Neuronal stem cell (in vitro differentiated cells): Measurements from ENCODE around the gene SORCS2.

Experiments
- DNase-seq: peaks from one replicate; pipeline ENCODE4 v3.0.0-alpha.2; 2013; ENCODE audit warnings: low spot score
- H2AFZ ChIP-seq: one replicate; pipeline ENCODE4 v1.6.1; 2013; ENCODE audit warnings: mild to moderate bottlenecking, low read length, inconsistent platforms
- H2AK5ac ChIP-seq: 2 replicates; pipeline ENCODE4 v1.6.1; 2013; ENCODE audit warnings: low read depth, mild to moderate bottlenecking, inconsistent platforms, low read length, moderate library complexity, mixed read lengths
- H2BK120ac ChIP-seq: 2 replicates; pipeline ENCODE4 v1.6.1; 2013; ENCODE audit warnings: low read depth, mild to moderate bottlenecking, inconsistent platforms, low read length, moderate library complexity, mixed read lengths
- H2BK12ac ChIP-seq: one replicate; pipeline ENCODE4 v1.6.1; 2013; ENCODE audit warnings: low read length, inconsistent platforms
- H2BK15ac ChIP-seq: 2 replicates; pipeline ENCODE4 v1.6.1; 2013; ENCODE audit warnings: mild to moderate bottlenecking, low read length, inconsistent platforms, mixed read lengths
- H2BK5ac ChIP-seq: one replicate; pipeline ENCODE4 v1.6.1; 2013; ENCODE audit warnings: inconsistent platforms, mild to moderate bottlenecking, low read length, moderate library complexity
- H3K14ac ChIP-seq: one replicate; pipeline ENCODE4 v1.6.1; 2013; ENCODE audit warnings: low read length, inconsistent platforms
- H3K18ac ChIP-seq: 2 replicates; pipeline ENCODE4 v1.6.1; 2013; ENCODE audit warnings: low read length, inconsistent platforms
- H3K23ac ChIP-seq: 2 replicates; pipeline ENCODE4 v1.6.1; 2013; ENCODE audit warnings: low read depth, mild to moderate bottlenecking, mixed read lengths, low read length, inconsistent platforms; ENCODE audit not compliant: poor library complexity
- H3K27ac ChIP-seq: replicated peaks from 3 replicates; pipeline ENCODE4 v1.5.1; 2013; ENCODE audit warnings: low read length, inconsistent platforms
- H3K27me3 ChIP-seq, 3 experiments: 2 replicates each; pipeline ENCODE4 v1.6.1; 2013; ENCODE audit warnings: low read length in 3 of 3, mild to moderate bottlenecking in 2 of 3, inconsistent platforms in 1 of 3, low read depth in 1 of 3, mixed read lengths in 1 of 3, moderate library complexity in 1 of 3; ENCODE audit not compliant: control insufficient read depth in 3 of 3, insufficient read depth in 3 of 3
- H3K36me3 ChIP-seq, 2 donors: replicated peaks in 1 of 2; 2 replicates each; pipeline ENCODE4 v1.6.1; 2013; ENCODE audit warnings: low read length in 2 of 2; ENCODE audit not compliant: control insufficient read depth in 2 of 2, insufficient read depth in 2 of 2
- H3K4ac ChIP-seq: 2 replicates; pipeline ENCODE4 v1.6.1; 2013; ENCODE audit warnings: inconsistent platforms, mild to moderate bottlenecking, low read length, moderate library complexity
- H3K4me1 ChIP-seq, 2 donors: 1 replicate in 1 of 2; 2 replicates in 1 of 2; pipeline ENCODE4 v1.6.1; 2013; ENCODE audit warnings: low read length in 2 of 2, low read depth in 1 of 2; ENCODE audit not compliant: control insufficient read depth in 2 of 2, insufficient read depth in 1 of 2
- H3K4me2 ChIP-seq: one replicate; pipeline ENCODE4 v1.6.1; 2013; ENCODE audit warnings: mild to moderate bottlenecking, low read length, inconsistent platforms; ENCODE audit not compliant: insufficient read depth, poor library complexity, severe bottlenecking
- H3K4me3 ChIP-seq, 2 donors: 2 replicates each; pipeline ENCODE4 v1.5.1; 2013; ENCODE audit warnings: low read length in 2 of 2, mild to moderate bottlenecking in 2 of 2, inconsistent platforms in 1 of 2, moderate library complexity in 1 of 2
- H3K79me1 ChIP-seq: one replicate; pipeline ENCODE4 v1.6.1; 2013; ENCODE audit warnings: low read depth, mild to moderate bottlenecking, inconsistent platforms, low read length, moderate library complexity
- H3K9ac ChIP-seq: one replicate; pipeline ENCODE4 v1.6.1; 2013; ENCODE audit warnings: mild to moderate bottlenecking, low read depth, low read length, inconsistent platforms; ENCODE audit not compliant: poor library complexity
- H3K9me3 ChIP-seq, 2 donors: replicated peaks in 1 of 2; 2 replicates each; pipeline versions ENCODE3 to v1.6.1; 2013; ENCODE audit warnings: low read length in 2 of 2, mild to moderate bottlenecking in 2 of 2, inconsistent platforms in 1 of 2, low read depth in 1 of 2, mixed read lengths in 1 of 2, moderate library complexity in 1 of 2; ENCODE audit not compliant: control insufficient read depth in 2 of 2, insufficient read depth in 1 of 2
- H4K8ac ChIP-seq: one replicate; pipeline ENCODE4 v1.6.1; 2013; ENCODE audit warnings: low read depth, mild to moderate bottlenecking, inconsistent platforms, low read length, moderate library complexity
- H4K91ac ChIP-seq: one replicate; pipeline ENCODE4 v1.6.1; 2013; ENCODE audit warnings: low read length, low read depth, mild to moderate bottlenecking, inconsistent platforms; ENCODE audit not compliant: poor library complexity
- WGBS, 2 donors: extraction: QIAGEN DNeasy Blood & Tissue Kit; methylation state at CpG; one replicate each; pipeline ENCODE4 v1.1.7; 2013; ENCODE audit warnings: missing lambda C conversion rate in 2 of 2, mixed read lengths in 1 of 2; ENCODE audit not compliant: insufficient read length in 2 of 2, insufficient replicate concordance in 1 of 2; ENCODE audit errors: extremely low coverage in 2 of 2; 5-methylcytosine and 5-hydroxymethylcytosine counted together

SORCS2 gene

GRCh38 chr4:7714176-7714575 is 521.8 kb downstream of the SORCS2 start:
- Histone ChIP-seq H3K27me3 (peaks cover 0 to 19% (median 2%) of the 10 kb centered on the region in 3 experiments), H2BK5ac (no peak overlapping the region), H2AFZ (no peak overlapping the region), H3K27ac (no peak overlapping the region), H3K4me3 (no peak overlapping the region), H3K36me3 (no peaks in the 10 kb centered on the region), H3K4me2 (no peak overlapping the region), H2BK120ac (no peak overlapping the region), H2BK15ac (no peak overlapping the region), H4K91ac (no peak overlapping the region), H3K23ac (peak overlapping the region; percentile 14), H3K79me1 (no peaks in the 10 kb centered on the region), H3K9me3 (no peaks in the 10 kb centered on the region), H3K9ac (no peak overlapping the region), H3K14ac (no peak overlapping the region), H4K8ac (no peak overlapping the region), H2AK5ac (peak overlapping the region; percentile 67), H2BK12ac (no peak overlapping the region), H3K4ac (no peak overlapping the region), H3K4me1 (peaks cover 0 to 11% of the 10 kb centered on the region in 2 donors), H3K18ac (no peak overlapping the region)
- no CpG with 5 or more reads among the region's 20 CpGs for WGBS, 2 donors
- no peak for DNase-seq

GRCh38 chr4:7714738-7715137 is 522.4 kb downstream of the SORCS2 start:
- no CpG with 5 or more reads among the region's 1 CpG for WGBS, 2 donors
- Histone ChIP-seq H4K91ac (no peak overlapping the region), H3K36me3 (no peaks in the 10 kb centered on the region), H3K79me1 (no peaks in the 10 kb centered on the region), H2AFZ (no peak overlapping the region), H4K8ac (peak overlapping the region; percentile 45), H3K23ac (no peak overlapping the region), H2BK5ac (no peak overlapping the region), H3K18ac (no peak overlapping the region), H2AK5ac (peak overlapping the region; percentile 67), H3K4me3 (no peak overlapping the region), H3K9ac (no peak overlapping the region), H3K27me3 (peaks cover 0 to 19% (median 5%) of the 10 kb centered on the region in 3 experiments), H2BK15ac (no peak overlapping the region), H3K4ac (no peak overlapping the region), H3K4me2 (no peak overlapping the region), H2BK12ac (no peak overlapping the region), H3K14ac (no peak overlapping the region), H3K27ac (no peak overlapping the region), H3K9me3 (no peaks in the 10 kb centered on the region), H2BK120ac (no peak overlapping the region), H3K4me1 (peaks cover 0 to 9% of the 10 kb centered on the region in 2 donors)
- DNase-seq, result no peak

GRCh38 chr4:7715271-7716009 is 523.1 kb downstream of the SORCS2 start:
- H3K27ac ChIP-seq, result no peak overlapping the region
- no peak overlapping the region for H3K14ac ChIP-seq
- H2BK120ac ChIP-seq, result no peak overlapping the region
- H3K4me1 ChIP-seq, result peaks cover 0 to 9% of the 10 kb centered on the region in 2 donors
- H3K79me1 ChIP-seq, result no peaks in the 10 kb centered on the region
- no peaks in the 10 kb centered on the region for H3K36me3 ChIP-seq
- H3K23ac ChIP-seq, result no peak overlapping the region
- H3K4me3 ChIP-seq, result no peak overlapping the region
- H3K27me3 ChIP-seq, result peaks cover 0 to 22% (median 7%) of the 10 kb centered on the region in 3 experiments
- H2AK5ac ChIP-seq, result peak overlapping the region; percentile 67
- WGBS, 2 donors, result no CpG with 5 or more reads among the region's 11 CpGs
- H4K91ac ChIP-seq, result no peak overlapping the region
- no peak overlapping the region for H2BK15ac ChIP-seq
- peak overlapping the region; percentile 53 for H3K18ac ChIP-seq
- no peaks in the 10 kb centered on the region for H3K9me3 ChIP-seq
- H2AFZ ChIP-seq, result no peak overlapping the region
- no peak overlapping the region for H3K4ac ChIP-seq
- H3K9ac ChIP-seq, result peak overlapping the region; percentile 32
- no peak overlapping the region for H2BK5ac ChIP-seq
- H4K8ac ChIP-seq, result no peak overlapping the region
- no peak overlapping the region for H2BK12ac ChIP-seq
- DNase-seq, result no peak
- no peak overlapping the region for H3K4me2 ChIP-seq

DNA sequence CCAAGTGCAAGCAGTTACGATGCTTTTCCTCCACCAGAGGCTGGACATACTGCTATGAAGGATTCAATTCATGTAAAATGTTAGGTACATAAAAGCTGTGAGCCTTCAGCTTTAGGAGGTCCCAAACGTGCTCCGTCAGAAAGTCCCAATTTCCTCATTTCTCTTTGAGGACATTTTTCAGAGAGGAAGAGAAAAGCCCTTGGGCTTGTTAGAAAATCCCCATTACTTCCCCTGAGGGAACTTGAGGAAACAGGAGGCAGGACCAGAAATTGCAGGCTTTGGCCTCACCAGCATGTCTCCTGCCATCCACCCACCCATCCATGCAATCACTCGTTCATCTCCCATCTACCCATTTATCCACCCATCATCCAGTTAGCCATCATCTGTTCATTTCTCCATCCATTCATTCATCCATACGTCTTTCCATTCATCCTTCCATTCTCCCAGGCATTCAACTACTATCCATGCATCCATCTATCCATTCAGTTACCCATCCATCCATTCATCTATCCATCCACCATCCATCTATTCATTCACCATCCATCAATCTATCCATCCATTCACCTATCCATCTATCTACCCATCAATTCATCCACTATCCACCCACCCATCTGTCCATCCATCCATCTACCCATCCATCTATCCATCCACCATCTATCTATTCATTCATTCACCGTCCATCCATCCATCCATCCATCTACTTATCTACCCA is 523.8 kb downstream of the SORCS2 start:
- no peaks in the 10 kb centered on the region for H3K9me3 ChIP-seq
- H3K36me3 ChIP-seq, result no peaks in the 10 kb centered on the region
- H2AFZ ChIP-seq, result no peak overlapping the region
- WGBS, 2 donors, result 100% methylated on average over 2 of the region's 6 CpGs; no CpG with 5 or more reads in 1 of the 2 donors
- H3K18ac ChIP-seq, result no peak overlapping the region
- peaks cover 0 to 4% of the 10 kb centered on the region in 2 donors for H3K4me1 ChIP-seq
- no peak overlapping the region for H3K14ac ChIP-seq
- no peak overlapping the region for H4K8ac ChIP-seq
- no peak overlapping the region for H3K4ac ChIP-seq
- no peak overlapping the region for H3K23ac ChIP-seq
- no peak overlapping the region for H4K91ac ChIP-seq
- H2BK15ac ChIP-seq, result no peak overlapping the region
- no peak overlapping the region for H2BK120ac ChIP-seq
- DNase-seq, result no peak
- no peak overlapping the region for H3K27ac ChIP-seq
- no peak overlapping the region for H3K9ac ChIP-seq
- H2BK12ac ChIP-seq, result no peak overlapping the region
- H3K4me2 ChIP-seq, result no peak overlapping the region
- no peaks in the 10 kb centered on the region for H3K79me1 ChIP-seq
- H3K4me3 ChIP-seq, result no peak overlapping the region
- peaks cover 0 to 26% (median 7%) of the 10 kb centered on the region in 3 experiments for H3K27me3 ChIP-seq
- H2AK5ac ChIP-seq, result no peak overlapping the region
- no peak overlapping the region for H2BK5ac ChIP-seq
